ENCODE results near the gene GPC1.

GPC1 gene

GRCh38 chr2:240500561-240501423, 65.3 kb downstream of the GPC1 start:
- no peak for DNase-seq

- no peak for DNase-seq
These were observed 66.1 kb downstream of the GPC1 start for GRCh38 chr2:240501531-240501991.

- DNase-seq = no peak
These were observed 66.6 kb downstream of the GPC1 start for GRCh38 chr2:240502059-240502429.

GRCh38 chr2:240502430-240503121, 67.1 kb downstream of the GPC1 start:
- DNase-seq = no peak

GRCh38 chr2:240503375-240503774, 67.9 kb downstream of the GPC1 start:
- DNase-seq = no peak

GRCh38 chr2:240503848-240504247, 68.4 kb downstream of the GPC1 start:
- DNase-seq = no peak

GRCh38 chr2:240505910-240506309, 70.4 kb downstream of the GPC1 start:
- no peak for DNase-seq

- no peak for DNase-seq
These were observed 71.1 kb downstream of the GPC1 start for GRCh38 chr2:240506406-240507059.

- no peak for DNase-seq
These were observed 71.8 kb downstream of the GPC1 start for GRCh38 chr2:240507060-240507777.

- no peak for DNase-seq
These were observed 72.4 kb downstream of the GPC1 start for GRCh38 chr2:240507778-240508251.

GRCh38 chr2:240508832-240509545, 73.5 kb downstream of the GPC1 start:
- no peak for DNase-seq

- DNase-seq = no peak
These were observed 74.4 kb downstream of the GPC1 start for GRCh38 chr2:240509667-240510512.

- no peak for DNase-seq
These were observed 75.2 kb downstream of the GPC1 start for GRCh38 chr2:240510513-240511210.

GRCh38 chr2:240511351-240512108, 76.1 kb downstream of the GPC1 start:
- DNase-seq = no peak

- no peak for DNase-seq
These were observed 76.6 kb downstream of the GPC1 start for GRCh38 chr2:240512109-240512485.

GRCh38 chr2:240512666-240513535, 77.4 kb downstream of the GPC1 start:
- DNase-seq = no peak

- DNase-seq = peak; percentile 60 to 83 (median 76)
These were observed 78.3 kb downstream of the GPC1 start for GRCh38 chr2:240513549-240514287.

GRCh38 chr2:240514631-240515030, 79.2 kb downstream of the GPC1 start:
- DNase-seq = no peak

Measured in T-helper 1 cell (primary cell).